ENCODE data around the gene BDH2. TPM values are rescaled to one million over a fixed set of nuclear protein-coding genes. Genes with fewer than 3 reads are reported as not detected.

Gene BDH2
- total RNA-seq, 3 donors from 2014 or later = 27.1 to 35.1 (median 31.2) TPM

GRCh38 chr4:103105558-103106356 lies 6.1 kb upstream of the BDH2 start:
- H3K4me3 ChIP-seq = no peak overlapping the region
- no peaks in the 10 kb centered on the region for H3K4me1 ChIP-seq (ENCODE audit: low read depth)
- H3K9me3 ChIP-seq = no peaks in the 10 kb centered on the region
- DNase-seq (no peak), ATAC-seq (no peak)
- intact Hi-C loops (cut with DNase I, micrococcal nuclease) = no loop called here
- no peak for TF ChIP-seq CTCF (IDR thresholded peaks at IDR 0.05)
- no peaks in the 10 kb centered on the region for H3K36me3 ChIP-seq (ENCODE audit: low read depth)

GRCh38 chr4:103104886-103105285 lies 5.3 kb upstream of the BDH2 start:
- DNase-seq = no peak
- no peak for ATAC-seq
- Histone ChIP-seq H3K36me3 (ENCODE audit: low read depth) (no peaks in the 10 kb centered on the region), H3K4me3 (no peak overlapping the region), H3K9me3 (no peaks in the 10 kb centered on the region), H3K4me1 (ENCODE audit: low read depth) (no peaks in the 10 kb centered on the region)
- no peak for TF ChIP-seq CTCF (IDR thresholded peaks at IDR 0.05)
- intact Hi-C loops (cut with DNase I, micrococcal nuclease) = no loop called here

GRCh38 chr4:103100691-103101090 lies 1.1 kb upstream of the BDH2 start:
- intact Hi-C loops (cut with DNase I, micrococcal nuclease) = no loop called here
- ATAC-seq (no peak), DNase-seq (no peak)
- no peak overlapping the region for H3K4me3 ChIP-seq
- H3K36me3 ChIP-seq (ENCODE audit: low read depth) = no peaks in the 10 kb centered on the region
- no peak for TF ChIP-seq CTCF (IDR thresholded peaks at IDR 0.05)
- H3K9me3 ChIP-seq = no peaks in the 10 kb centered on the region
- H3K4me1 ChIP-seq (ENCODE audit: low read depth) = no peaks in the 10 kb centered on the region

GRCh38 chr4:103098756-103099440 lies 736 bp downstream of the BDH2 start:
- no peak for DNase-seq
- ATAC-seq = no peak
- intact Hi-C loops (cut with DNase I, micrococcal nuclease) = loop anchor here in 1 of 2 donors (5.0 kb wide), 1 partner anchor 667 kb away; no protein-coding TSS in a partner anchor

GRCh38 chr4:103098341-103098740 lies 1.3 kb downstream of the BDH2 start:
- no peak for TF ChIP-seq CTCF (IDR thresholded peaks at IDR 0.05)
- ATAC-seq (no peak), DNase-seq (no peak)
- Histone ChIP-seq H3K4me3 (no peak overlapping the region), H3K36me3 (ENCODE audit: low read depth) (no peaks in the 10 kb centered on the region), H3K9me3 (no peaks in the 10 kb centered on the region), H3K4me1 (ENCODE audit: low read depth) (no peaks in the 10 kb centered on the region)
- intact Hi-C loops (cut with DNase I, micrococcal nuclease) = loop anchor here in 1 of 2 donors (5.0 kb wide), 1 partner anchor 666 kb away; no protein-coding TSS in a partner anchor

More at GRCh38 chr4:103098756-103099440, 736 bp downstream of the BDH2 start:
- TF ChIP-seq CTCF (IDR thresholded peaks at IDR 0.05) = no peak
- Histone ChIP-seq H3K4me1 (ENCODE audit: low read depth) (no peaks in the 10 kb centered on the region), H3K36me3 (ENCODE audit: low read depth) (no peaks in the 10 kb centered on the region), H3K9me3 (no peaks in the 10 kb centered on the region), H3K4me3 (no peak overlapping the region)

All from mucosa of descending colon (tissue), 3 donors.